Inferior parietal cortex (tissue), 1 donor: ENCODE data around the gene FOSB.
"Not testable (repeated sequence)": the region's sequence is repeated elsewhere in the genome, so short reads cannot be mapped to it uniquely, and the experiment has no call there.

Source experiments
- DNase-seq: peaks from one replicate; pipeline ENCODE4 v3.0.0-alpha.2; 2016; ENCODE audit errors: extremely low spot score

FOSB gene

DNA sequence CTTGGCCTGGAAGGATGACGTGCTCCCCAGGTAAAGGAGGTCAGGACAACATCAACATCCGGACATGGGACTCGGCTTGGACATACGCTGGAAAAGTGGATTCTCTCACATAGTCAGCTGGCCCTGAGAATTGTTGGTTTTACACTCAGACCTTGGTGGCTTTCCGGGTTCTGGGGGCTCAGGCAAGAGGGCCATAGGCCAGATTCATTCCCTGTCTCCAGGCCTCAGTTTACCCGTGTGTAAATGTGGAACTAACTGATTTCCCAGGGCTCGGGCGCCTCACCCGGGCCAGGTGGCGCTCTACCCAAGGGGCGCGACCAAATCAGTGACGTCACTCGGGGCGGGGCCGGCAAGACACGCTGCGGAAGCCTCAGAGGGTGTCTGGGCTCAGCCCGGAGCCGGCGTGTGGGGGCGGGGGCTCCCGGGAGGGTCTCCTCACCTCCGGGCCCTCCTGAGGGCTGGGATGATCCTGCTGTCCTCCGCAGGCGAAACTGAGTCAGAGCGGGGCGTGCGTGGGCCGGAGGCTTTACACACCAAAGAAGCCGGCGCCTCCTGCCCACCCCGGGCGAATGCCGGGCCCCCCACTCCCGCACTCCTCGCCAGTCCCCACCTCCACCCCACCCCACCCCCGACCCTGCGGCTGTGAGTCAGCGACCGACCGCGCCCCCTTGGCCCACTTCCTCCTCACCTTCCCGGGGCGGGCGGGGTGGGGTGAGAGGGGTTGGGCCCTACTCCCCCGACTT is 38.6 kb downstream of the FOSB start:
- peak; percentile 86 for DNase-seq

DNA sequence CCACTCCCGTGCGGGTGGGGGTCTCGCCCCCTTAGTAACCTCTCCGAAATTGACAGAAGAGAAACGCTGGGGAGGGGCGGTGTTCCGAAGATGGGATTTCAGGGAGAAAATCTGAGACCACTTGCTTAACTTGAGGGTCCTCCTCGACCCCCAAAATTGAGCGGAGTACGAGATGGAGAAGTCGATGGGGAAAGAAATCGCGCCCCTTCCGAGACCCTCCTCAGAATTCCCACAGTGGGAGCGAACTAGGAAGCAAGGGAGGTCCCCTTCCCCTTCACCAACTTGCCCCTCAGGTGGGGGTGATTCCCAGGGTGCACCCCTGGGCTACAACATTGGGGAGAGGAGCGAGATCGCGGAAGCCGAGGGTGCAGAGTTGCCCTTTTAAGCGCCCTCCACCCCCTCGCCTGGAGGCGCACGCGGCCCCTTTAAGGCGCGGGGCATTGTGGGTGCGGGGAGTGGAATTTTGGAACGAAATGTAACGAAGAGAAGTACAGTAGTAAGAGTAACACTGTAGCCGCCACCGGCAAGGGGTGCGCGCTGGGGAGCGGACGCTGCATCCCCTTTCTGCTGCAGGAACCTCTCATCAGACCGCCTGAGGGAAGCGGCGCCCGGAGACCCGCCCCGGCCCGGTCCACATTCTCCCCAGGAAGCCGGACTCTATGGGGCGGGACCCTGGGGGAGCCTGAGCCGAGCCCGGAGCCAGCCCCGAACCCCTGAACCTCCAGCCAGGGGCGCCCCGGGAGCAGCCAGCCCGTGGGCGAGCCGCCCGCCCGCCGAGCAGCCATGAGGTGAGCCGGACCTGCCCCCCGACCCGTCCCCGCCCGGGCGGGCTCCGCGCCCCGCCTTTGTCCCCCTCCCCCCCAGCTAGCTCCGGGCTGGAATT is 39.4 kb downstream of the FOSB start, which contains the start of gene VASP:
Gene VASP (plus strand): TSS at position 491 of the 883 bp plus-strand sequence. CDS start 293 bp downstream, at position 784.
- peak; percentile 89 for DNase-seq

DNA sequence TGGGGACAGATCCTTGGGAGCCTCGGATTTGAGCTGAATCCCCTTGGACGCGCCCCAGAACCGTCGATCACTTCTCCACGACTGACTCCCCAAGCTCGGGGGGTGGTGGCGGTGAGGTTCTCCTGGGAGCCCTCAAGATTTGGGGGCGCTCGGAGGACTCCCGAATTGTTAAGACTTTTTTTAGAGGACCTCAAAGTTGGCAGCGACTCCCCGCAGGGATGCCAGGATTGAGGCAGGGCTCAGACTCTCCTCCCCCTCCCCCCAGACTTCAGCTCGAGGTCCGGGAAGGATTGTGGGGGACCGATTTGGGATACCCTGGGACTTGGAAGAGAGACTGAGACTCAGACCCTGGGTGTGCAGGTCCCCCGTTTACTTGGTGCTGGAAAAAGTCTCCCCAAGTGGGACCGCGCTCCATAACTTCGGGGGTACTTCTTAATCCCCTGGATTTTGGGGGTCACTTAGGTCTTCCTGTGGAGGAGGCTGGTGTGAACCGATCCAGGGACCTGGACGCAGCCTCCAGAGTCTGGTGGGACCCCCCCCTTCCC is 40.1 kb downstream of the FOSB start:
- DNase-seq = no peak

DNA sequence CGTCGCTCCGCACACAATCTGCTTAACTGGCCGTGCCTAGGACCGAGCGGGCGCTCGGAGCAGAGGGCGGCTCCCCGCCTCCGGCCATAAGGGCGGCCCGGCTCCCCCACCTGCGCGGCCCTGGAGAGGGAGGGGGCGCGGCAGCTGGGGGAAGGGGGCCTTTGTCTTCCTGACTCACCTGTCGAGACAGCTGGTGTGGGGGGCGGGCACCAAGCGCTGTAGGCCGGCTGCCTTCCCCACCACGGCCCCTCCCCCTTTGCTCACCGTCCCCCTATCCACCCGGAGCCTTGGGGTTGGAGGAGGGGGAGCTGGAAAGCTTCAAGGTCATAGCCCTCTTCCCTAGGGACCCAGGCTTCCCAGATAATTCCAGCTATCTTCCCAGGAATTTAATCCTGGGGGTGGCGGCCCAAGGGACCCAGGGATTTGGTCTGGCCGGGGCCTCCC is 40.6 kb downstream of the FOSB start:
- no peak for DNase-seq

DNA sequence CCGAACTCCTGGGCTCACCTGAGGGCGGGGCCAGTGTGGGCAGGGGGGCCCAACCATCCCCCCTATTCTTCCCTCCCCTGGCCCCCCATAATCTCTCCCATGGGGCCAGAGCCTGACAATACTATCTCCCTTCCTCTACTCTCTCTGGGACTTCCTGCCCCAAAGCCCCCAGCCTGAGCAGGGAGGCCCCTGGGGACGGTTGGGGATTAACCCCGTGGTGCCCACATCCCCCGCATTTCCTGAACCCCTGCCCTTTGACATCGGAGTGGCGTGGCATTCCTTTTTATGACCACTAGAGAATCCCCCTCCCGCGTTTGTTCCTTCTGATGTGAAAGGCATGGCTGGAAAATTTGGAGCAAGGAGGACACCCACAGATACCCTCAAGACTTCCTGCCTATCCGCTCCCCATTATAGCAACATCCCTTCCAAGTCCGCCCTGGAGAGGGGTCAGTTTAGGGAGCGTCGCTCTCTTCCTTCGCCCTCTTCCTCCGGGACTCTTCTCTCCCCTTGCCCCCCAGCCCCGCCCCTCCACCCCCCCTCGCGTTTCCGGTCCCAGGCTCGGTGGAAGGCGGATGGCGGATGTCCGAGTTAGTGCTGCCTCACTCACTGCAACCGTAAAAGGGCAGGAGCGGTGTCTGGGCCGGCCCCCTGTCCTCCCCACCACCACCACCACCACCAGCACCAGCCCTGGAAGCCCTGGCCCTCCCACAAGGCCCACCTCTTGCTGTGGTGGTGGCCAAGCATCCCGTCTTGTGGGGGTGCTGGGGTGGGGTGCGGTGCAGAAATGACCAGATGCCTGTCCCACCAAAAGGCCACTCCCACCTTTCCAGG is 41.3 kb downstream of the FOSB start:
- peak; percentile 4 for DNase-seq

- DNase-seq = no peak
These were observed 41.9 kb downstream of the FOSB start for GRCh38 chr19:45509692-45510015.

GRCh38 chr19:45510352-45510751 is 42.6 kb downstream of the FOSB start:
- DNase-seq = not testable (repeated sequence)

DNA sequence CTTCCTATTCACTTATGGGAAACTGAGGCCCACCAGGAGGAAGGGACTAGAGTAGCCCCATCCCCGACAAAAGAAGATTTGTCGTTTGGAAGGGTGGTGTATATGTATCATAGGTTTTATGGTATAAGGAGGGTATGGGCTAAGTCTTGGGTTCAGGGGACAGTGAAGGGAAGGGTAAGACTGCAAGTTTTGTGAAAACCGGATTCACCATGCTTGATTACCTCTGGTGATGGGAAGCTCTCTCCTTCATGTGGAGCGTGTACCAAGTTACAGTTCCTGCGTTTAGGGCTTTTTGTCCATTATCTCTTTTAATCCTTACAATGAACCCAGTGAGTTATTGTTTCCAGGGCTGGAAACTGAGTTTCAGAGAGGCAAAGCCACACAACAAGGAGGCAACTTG is 43.3 kb downstream of the FOSB start:
- DNase-seq = no peak

DNA sequence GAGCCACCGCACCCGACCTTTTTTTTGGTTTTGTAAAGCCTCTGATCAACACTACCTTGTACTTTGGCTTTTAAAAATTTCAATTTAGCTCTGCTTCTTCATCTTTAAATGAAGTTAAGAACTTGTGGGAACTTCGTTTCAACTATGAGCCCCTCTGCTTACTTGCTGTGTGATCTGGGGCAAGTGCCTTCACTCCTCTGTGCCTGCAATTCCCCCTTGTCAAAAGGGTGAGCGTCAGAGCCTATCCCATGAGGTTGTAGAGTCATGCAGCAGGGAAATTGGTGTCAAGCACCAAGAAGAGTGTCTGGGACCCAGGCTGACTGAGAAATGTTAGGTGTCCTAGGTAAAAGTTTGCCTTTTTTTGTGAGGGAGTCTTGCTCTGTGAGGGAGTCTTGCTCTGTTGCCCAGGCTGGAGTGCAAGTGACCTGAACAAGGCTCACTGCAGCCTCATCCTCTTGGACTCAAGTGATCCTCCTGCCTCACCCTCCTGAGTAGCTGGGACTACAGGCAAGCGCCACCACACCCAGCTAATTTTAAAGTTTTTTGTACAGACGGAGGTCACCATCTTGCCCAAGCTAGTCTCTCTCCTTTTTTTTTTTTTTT is 45.2 kb downstream of the FOSB start:
- no peak for DNase-seq

- no peak for DNase-seq
These were observed 46.7 kb downstream of the FOSB start for GRCh38 chr19:45514376-45515051.

GRCh38 chr19:45515081-45515624 is 47.4 kb downstream of the FOSB start:
- DNase-seq = peak; percentile 24

- no peak for DNase-seq
These were observed 48.1 kb downstream of the FOSB start for GRCh38 chr19:45515807-45516401.

DNA sequence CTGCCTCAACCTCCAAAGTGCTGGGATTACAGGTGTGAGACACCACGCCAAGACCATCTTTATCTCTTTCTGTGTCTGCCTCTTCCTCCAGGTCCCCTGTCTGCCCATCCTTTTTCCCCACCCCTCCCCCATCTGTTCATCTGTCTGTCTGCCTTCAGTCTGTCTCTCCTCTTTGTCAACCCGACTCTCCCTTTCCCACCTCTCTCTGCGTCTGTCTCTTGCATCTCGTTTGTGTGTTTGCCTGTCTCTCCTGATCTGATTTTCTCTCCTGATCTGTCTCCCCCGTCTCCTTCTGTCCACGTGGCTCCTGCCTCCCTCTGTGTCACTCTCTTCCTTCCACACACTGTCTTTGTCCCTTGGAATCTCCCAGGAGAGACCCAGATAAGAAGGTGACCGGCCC is 49.4 kb downstream of the FOSB start:
- no peak for DNase-seq

DNA sequence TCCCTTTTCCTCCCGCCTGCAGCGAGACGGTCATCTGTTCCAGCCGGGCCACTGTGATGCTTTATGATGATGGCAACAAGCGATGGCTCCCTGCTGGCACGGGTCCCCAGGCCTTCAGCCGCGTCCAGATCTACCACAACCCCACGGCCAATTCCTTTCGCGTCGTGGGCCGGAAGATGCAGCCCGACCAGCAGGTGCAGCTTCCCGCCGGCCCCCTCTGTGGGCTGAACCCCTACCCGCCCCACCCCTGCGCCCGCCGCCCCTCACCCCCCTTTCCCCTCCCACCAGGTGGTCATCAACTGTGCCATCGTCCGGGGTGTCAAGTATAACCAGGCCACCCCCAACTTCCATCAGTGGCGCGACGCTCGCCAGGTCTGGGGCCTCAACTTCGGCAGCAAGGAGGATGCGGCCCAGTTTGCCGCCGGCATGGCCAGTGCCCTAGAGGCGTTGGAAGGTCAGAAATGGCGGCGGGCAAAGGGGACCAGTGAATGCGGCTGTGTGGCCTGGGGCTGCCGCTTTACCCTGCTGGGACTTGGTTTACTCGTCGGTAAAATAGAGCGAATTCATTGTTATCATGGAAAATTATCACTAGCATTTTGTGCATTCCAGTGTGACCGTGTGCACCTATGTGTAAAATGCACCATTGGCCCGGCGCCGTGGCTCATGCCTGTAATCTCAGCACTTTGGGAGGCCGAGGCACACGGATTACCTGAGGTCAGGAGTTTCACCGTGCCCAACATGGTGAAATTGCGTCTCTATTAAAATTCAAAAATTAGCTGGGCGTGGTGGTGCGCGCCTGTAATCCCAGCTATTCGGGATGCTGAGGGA is 50.1 kb downstream of the FOSB start:
- DNase-seq = no peak

DNA sequence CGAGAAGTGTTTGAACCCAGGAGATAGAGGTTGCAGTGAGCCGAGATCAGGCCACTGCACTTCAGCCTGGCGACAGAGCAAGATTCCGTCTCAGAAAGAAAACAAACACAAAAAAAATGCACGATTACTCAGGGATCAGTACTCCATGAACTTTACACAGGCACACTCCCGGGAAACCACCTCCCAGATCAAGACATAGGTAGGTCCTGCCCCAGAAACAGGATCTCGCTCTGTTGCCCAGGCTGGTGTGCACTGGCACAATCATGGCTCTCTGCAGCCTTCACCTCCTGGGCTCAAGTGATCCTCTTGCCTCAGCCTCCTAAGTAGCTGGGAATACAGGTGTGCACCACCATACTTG is 50.7 kb downstream of the FOSB start:
- DNase-seq = no peak

DNA sequence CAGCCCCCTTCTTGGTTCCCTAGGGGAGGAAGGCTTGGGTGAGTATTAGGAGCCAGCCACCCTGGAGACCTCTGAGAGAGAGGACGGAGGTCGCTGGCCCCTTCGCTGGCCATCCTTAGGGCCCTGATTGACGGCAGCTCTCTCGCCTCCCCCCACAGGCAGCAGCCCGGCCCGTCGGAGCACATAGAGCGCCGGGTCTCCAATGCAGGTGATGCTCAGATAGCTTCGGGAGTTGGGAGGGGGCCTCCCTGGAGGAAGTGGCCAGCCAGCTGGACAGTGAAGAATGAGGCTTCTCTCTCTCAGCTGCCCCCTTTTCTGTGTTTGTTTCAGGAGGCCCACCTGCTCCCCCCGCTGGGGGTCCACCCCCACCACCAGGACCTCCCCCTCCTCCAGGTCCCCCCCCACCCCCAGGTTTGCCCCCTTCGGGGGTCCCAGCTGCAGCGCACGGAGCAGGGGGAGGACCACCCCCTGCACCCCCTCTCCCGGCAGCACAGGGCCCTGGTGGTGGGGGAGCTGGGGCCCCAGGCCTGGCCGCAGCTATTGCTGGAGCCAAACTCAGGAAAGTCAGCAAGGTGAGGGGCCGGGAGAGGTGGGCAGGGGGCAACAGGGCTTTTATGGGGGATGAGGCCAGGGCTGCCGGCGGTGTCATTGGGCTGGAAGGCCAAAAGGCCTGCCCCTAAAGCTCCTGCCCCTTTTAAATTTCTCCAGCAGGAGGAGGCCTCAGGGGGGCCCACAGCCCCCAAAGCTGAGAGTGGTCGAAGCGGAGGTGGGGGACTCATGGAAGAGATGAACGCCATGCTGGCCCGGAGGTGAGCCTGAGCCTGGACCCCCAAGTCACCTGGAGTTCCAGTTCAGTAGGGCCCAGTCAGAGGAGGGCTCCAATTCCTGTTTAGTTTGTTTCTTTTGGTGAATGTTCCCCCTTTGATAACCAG is 54.5 kb downstream of the FOSB start:
- no peak for DNase-seq

DNA sequence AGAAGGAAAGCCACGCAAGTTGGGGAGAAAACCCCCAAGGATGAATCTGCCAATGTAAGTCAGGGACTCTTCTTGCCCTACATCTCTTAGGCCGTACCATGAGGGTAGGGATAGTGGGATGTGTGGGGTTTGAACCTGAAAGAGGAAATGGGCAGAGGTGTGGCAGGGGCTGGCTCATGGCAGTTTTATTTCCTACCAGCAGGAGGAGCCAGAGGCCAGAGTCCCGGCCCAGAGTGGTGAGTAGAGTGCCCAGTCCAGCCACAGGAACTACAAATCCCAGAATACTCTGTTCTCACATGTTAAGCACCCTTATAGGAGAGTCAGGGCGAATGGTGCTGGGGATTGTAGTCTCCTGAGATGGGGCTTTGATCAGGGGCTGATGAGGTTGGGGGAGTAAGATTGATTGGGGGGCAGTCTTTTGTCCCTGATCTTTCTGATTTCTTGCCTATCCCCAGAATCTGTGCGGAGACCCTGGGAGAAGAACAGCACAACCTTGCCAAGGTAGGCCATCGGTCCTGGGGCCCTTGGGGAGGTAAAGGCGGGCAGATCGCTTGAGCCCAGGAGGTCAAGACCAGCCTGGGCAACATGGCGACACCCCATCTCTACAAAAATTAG is 56.0 kb downstream of the FOSB start:
- peak; percentile 90 for DNase-seq
